Ascending aorta (tissue), 2 donors: ENCODE results near the gene CYTH1. TPM values are rescaled to one million over a fixed set of nuclear protein-coding genes. Genes with fewer than 3 reads are reported as not detected.

Source experiments
- DNase-seq, 2 donors: peaks; one replicate each; pipeline ENCODE4 v3.0.0-alpha.2; 2019; ENCODE audit warnings: low spot score in 2 of 2
- H3K27ac ChIP-seq, 2 donors: fragments of 200-600 bp; sonication (generic); one replicate each; pipeline ENCODE4 v1.5.1; 2016 to 2017; ENCODE audit warnings: mild to moderate bottlenecking in 1 of 2
- H3K27me3 ChIP-seq: fragments of 200-600 bp; sonication (generic); one replicate; pipeline ENCODE4 v1.5.1; 2017
- H3K36me3 ChIP-seq, 2 donors: fragments of 200-600 bp; sonication (generic); one replicate each; pipeline ENCODE4 v1.5.1; 2016
- H3K4me1 ChIP-seq, 2 donors: fragments of 200-600 bp; sonication (generic); one replicate each; pipeline ENCODE4 v1.5.1; 2016 to 2017; ENCODE audit warnings: mild to moderate bottlenecking in 1 of 2
- H3K4me3 ChIP-seq, 2 donors: fragments of 200-600 bp; sonication (generic); one replicate each; pipeline ENCODE4 v1.5.1; 2016 to 2017; ENCODE audit warnings: mild to moderate bottlenecking in 1 of 2
- H3K9me3 ChIP-seq, 2 donors: fragments of 200-600 bp; sonication (generic); one replicate each; pipeline ENCODE4 v1.5.1; 2016
- intact Hi-C: fragments of 100-400 bp; cut with DNase I; formaldehyde crosslinking; loops from one replicate; pipeline ENCODE4 v1.15.1; 2023
- total RNA-seq: library from RNA; depleted of rRNA; stranded (reverse); fragments of >200 nt; gene quantifications from one replicate; pipeline ENCODE4 v1.1.0, GENCODE V29; 2016
- TF ChIP-seq, protein P1 (sequence below), 3 experiments: fragments of 200-600 bp in 2 of 3; fragments of 450-650 bp in 1 of 3; sonication (generic) in 2 of 3; IDR thresholded peaks; one replicate each; pipeline ENCODE4 v1.5.1; 2016 to 2019; ENCODE audit warnings: antibody characterized with exemption in 3 of 3, mild to moderate bottlenecking in 1 of 3, moderate library complexity in 1 of 3

CYTH1 gene
- total RNA-seq, 1 donor from 2014 or later: 46.5 TPM

DNA sequence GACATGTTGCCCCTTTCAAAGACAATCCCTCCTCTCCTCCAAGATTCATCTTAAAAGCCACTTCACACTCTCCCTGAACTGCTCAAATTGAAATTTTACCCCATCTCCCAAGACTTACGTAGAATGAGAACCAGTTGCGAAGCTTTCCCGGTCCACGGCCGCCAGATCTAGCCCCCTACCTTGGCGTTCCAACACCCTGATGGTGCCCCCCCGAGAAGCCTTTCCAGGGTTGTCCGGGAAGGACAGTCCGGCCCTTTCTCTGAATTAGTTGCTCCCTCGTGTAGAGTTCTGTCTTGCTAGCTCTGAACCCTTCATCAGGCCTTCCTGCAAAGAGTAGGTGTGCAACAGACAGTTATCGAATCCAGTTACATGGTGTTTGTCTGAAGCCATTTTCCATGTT, 144.9 kb downstream of the CYTH1 start:
- Histone ChIP-seq H3K36me3 (no peaks in the 10 kb centered on the region), H3K4me1 (no peaks in the 10 kb centered on the region), H3K9me3 (no peaks in the 10 kb centered on the region), H3K27ac (no peak overlapping the region), H3K27me3 (no peaks in the 10 kb centered on the region), H3K4me3 (no peak overlapping the region)
- intact Hi-C loops: no loop called here
- TF ChIP-seq, protein P1, sequence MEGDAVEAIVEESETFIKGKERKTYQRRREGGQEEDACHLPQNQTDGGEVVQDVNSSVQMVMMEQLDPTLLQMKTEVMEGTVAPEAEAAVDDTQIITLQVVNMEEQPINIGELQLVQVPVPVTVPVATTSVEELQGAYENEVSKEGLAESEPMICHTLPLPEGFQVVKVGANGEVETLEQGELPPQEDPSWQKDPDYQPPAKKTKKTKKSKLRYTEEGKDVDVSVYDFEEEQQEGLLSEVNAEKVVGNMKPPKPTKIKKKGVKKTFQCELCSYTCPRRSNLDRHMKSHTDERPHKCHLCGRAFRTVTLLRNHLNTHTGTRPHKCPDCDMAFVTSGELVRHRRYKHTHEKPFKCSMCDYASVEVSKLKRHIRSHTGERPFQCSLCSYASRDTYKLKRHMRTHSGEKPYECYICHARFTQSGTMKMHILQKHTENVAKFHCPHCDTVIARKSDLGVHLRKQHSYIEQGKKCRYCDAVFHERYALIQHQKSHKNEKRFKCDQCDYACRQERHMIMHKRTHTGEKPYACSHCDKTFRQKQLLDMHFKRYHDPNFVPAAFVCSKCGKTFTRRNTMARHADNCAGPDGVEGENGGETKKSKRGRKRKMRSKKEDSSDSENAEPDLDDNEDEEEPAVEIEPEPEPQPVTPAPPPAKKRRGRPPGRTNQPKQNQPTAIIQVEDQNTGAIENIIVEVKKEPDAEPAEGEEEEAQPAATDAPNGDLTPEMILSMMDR (IDR thresholded peaks at IDR 0.05): no peak
- no peak for DNase-seq

DNA sequence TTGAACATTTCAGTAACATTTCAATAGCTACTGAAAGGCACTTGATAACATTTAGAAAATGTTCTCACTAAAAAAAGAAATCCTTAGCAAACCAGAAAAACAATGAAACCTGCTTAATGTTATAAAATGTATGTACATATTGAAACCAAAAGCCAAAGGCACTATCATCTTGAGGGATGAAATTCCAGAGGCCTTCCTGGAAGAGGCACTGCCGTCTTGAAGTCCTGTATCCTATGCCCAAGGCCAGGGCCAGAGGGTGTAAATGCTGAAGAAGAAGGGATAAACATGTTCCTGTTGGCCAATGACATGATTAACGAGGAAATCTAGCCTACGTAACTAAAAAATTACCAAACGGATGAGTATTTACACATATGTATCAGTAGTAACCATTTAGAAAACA, 147.9 kb downstream of the CYTH1 start:
- DNase-seq: no peak
- Histone ChIP-seq H3K27ac (no peak overlapping the region), H3K9me3 (no peaks in the 10 kb centered on the region), H3K27me3 (no peaks in the 10 kb centered on the region), H3K36me3 (no peaks in the 10 kb centered on the region), H3K4me1 (no peaks in the 10 kb centered on the region), H3K4me3 (no peak overlapping the region)
- TF ChIP-seq, protein P1 (IDR thresholded peaks at IDR 0.05): no peak
- intact Hi-C loops: no loop called here

DNA sequence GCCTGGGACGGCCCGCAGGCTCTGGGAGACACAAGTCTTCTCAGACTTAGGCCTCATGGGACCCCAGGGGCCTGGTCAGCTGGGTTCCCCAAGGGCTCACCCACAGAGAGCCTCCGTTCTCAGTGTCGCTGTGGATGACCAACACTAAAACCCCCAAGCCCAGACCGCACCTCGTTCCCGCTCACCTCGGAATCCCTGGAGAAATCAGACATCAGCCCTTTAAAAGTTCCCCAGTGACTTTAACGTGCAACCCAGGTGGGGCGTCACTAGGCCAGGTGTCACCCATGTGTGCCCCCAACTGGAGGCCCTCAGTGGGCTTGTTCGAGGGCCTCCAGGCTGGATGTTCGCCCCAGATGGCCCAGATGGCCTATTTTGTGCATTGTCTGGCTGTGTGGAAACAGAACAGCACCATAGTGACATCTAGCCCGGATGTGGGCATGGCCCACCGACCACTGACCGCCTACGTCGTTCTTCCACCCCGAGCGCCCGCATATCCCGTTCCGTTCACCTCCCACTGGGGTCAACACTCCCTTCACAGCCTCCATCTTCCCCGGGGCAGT, 152.6 kb downstream of the CYTH1 start:
- TF ChIP-seq, protein P1 (IDR thresholded peaks at IDR 0.05): no peak
- intact Hi-C loops: no loop called here
- Histone ChIP-seq H3K36me3 (no peaks in the 10 kb centered on the region), H3K27me3 (no peaks in the 10 kb centered on the region), H3K4me3 (no peak overlapping the region), H3K4me1 (no peaks in the 10 kb centered on the region), H3K27ac (no peak overlapping the region), H3K9me3 (no peaks in the 10 kb centered on the region)
- DNase-seq: no peak

DNA sequence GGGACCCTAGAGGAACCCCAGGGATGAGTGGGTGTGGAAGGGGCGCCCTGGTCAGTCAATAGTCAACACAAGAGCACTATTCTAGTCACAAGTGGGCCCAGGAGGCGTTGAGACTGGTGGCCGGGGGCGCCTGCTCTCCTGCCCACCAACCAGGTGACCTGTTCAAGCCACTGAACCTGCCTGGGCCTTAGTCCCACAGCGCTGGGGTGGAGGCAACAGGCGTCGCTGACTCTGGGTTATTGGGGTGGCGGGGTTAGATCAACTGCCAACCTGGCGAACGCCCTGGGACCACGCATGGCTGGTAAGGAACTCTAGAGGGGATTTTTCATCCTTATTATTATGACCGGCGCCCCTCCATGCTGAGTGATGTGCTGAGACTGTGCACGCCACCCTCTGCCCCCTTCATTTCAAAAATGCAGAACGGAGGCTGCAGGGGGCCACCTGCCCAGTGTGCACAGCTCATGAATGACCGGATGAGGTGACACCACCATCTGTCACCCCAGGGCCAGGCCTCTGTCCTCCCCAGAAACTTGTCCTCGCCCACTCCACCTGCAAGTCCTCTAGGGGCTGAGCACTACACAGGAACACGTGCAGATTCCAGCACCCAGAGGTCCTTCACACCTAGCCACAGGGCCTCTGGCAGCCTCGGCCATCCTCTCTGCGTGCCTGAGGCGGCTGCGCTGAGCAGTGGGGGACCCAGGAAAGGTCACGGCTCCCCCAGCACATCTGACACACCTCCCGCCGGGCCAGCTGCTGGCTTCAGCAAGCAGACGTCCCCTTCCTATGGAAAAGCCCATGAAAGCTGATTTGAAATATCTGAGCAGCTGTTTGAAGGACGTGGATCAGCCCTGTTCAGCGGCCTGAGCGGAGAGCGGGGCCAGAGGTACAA, 153.3 kb downstream of the CYTH1 start:
- Histone ChIP-seq H3K4me1 (no peaks in the 10 kb centered on the region), H3K36me3 (no peaks in the 10 kb centered on the region), H3K27me3 (no peaks in the 10 kb centered on the region), H3K4me3 (no peak overlapping the region), H3K27ac (no peak overlapping the region), H3K9me3 (no peaks in the 10 kb centered on the region)
- intact Hi-C loops: no loop called here
- TF ChIP-seq, protein P1 (IDR thresholded peaks at IDR 0.05): no peak
- DNase-seq: no peak

DNA sequence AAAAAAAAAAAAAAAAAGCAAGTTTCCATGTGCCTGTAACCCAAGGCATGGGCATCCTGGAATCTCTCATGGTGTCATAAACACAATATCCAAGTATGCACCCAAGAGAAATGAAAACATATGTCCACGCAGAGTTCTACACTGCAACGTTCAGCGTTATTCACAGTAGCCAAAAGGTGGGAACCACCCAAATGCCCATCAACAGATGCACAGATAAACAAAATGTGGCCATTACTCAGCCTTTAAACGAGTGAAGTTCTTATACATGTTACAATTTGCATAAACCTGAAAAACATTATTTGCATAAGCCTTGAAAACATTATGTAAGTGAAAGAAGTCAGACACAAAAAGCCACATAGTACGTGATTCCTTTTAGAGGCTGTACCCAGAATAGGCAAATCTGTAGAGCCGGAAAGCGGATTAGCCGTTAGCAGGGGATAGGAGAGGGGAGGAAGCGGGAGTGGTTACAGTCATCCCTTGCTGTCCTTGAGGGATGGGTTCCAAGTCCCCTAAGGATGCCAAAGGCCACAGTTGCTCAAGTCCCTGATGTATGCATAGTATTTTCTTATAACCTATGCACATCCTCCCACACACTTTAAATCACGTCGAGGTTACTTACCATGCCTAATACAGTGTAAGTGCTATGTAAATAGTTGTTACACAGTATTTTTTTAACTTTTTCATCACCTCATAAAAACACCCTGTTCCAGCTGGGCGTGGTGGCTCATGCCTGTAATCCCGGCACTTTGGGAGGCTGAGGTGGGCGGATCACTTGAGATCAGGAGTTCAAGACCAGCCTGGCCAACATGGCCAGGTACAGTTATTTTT, 157.5 kb downstream of the CYTH1 start:
- Histone ChIP-seq H3K9me3 (no peaks in the 10 kb centered on the region), H3K27me3 (no peaks in the 10 kb centered on the region), H3K27ac (no peak overlapping the region), H3K4me3 (no peak overlapping the region), H3K4me1 (no peaks in the 10 kb centered on the region), H3K36me3 (no peaks in the 10 kb centered on the region)
- TF ChIP-seq, protein P1 (IDR thresholded peaks at IDR 0.05): no peak
- intact Hi-C loops: no loop called here
- DNase-seq: no peak

Other genes starting within 250 kb of the CYTH1 start
- not detected for gene DNAH17, start 204.9 kb downstream of the CYTH1 start, total RNA-seq
- 111 TPM for gene USP36, start 58.5 kb upstream of the CYTH1 start, total RNA-seq
- 10.7 TPM for gene CEP295NL, start 120.9 kb upstream of the CYTH1 start, total RNA-seq
- gene TIMP2, start 143.1 kb upstream of the CYTH1 start, total RNA-seq: 278 TPM
- 365 TPM for gene LGALS3BP, start 197.7 kb upstream of the CYTH1 start, total RNA-seq
- gene CANT1, start 227.5 kb upstream of the CYTH1 start, total RNA-seq: 67.2 TPM
- gene C1QTNF1, start 241.9 kb upstream of the CYTH1 start, total RNA-seq: 435 TPM